OCI-LY3 (cell line): ENCODE measurements around the gene MBD6.

ENCODE experiments used
- CTCF ChIP-seq: fragments of 200-600, 300-600 bp; sonication (generic); IDR thresholded peaks from 2 replicates; pipeline ENCODE4 v1.5.1; 2014; ENCODE audit warnings: antibody characterized with exemption, low read length, low read depth
- EZH2phosphoT487 ChIP-seq: fragments of 200-600 bp; shearing (Covaris generic); IDR thresholded peaks from 2 replicates; pipeline ENCODE4 v1.6.1; 2018; ENCODE audit warnings: antibody characterized with exemption, mixed run types, low read depth

- TF ChIP-seq CTCF, result no peak
- no peak for TF ChIP-seq EZH2phosphoT487
Observed at GRCh38 chr12:57543581-57543980, 21.0 kb downstream of the MBD6 start.
